GM23338 (cell line): ENCODE measurements around the gene HEBP1. TPM values are rescaled to one million over a fixed set of nuclear protein-coding genes. Genes with fewer than 3 reads are reported as not detected.
A peak's percentile ranks its signal among the peaks of the same experiment; 100 is the strongest.

Source experiments
- ATAC-seq: fragments of 200-7000 bp; cut with Tn5 transposase; 3 replicates; pipeline ENCODE4 v1.9.1; 2020
- DNase-seq: peaks from one replicate; pipeline ENCODE4 v3.0.0-alpha.2; 2015; ENCODE audit warnings: low spot score
- H2AFZ ChIP-seq: fragments of 200-600 bp; sonication (generic); 2 replicates; pipeline ENCODE4 v1.8.0; 2016; ENCODE audit warnings: antibody characterized with exemption, mild to moderate bottlenecking, moderate library complexity
- H3F3A ChIP-seq: fragments of 200-600 bp; sonication (generic); replicated peaks from 2 replicates; pipeline ENCODE4 v1.8.0; 2017; ENCODE audit warnings: antibody characterized with exemption, mixed run types, low read depth
- H3K27ac ChIP-seq: fragments of 200-600 bp; sonication (generic); 2 replicates; pipeline ENCODE4 v1.6.1; 2016; ENCODE audit warnings: low read depth
- H3K27me3 ChIP-seq: fragments of 200-600 bp; sonication (generic); 2 replicates; pipeline ENCODE4 v1.8.0; 2016; ENCODE audit warnings: mild to moderate bottlenecking, mixed run types, moderate library complexity; ENCODE audit not compliant: insufficient read depth
- H3K36me3 ChIP-seq: fragments of 200-600 bp; sonication (generic); 2 replicates; pipeline ENCODE4 v1.8.0; 2016; ENCODE audit warnings: mild to moderate bottlenecking; ENCODE audit not compliant: insufficient read depth
- H3K4me1 ChIP-seq: fragments of 200-600 bp; sonication (generic); 2 replicates; pipeline ENCODE4 v1.8.0; 2016; ENCODE audit warnings: mild to moderate bottlenecking, moderate library complexity; ENCODE audit not compliant: insufficient read depth
- H3K4me2 ChIP-seq: fragments of 200-600 bp; sonication (generic); 2 replicates; pipeline ENCODE4 v1.7.1; 2017; ENCODE audit warnings: mixed run types
- H3K4me3 ChIP-seq: fragments of 200-600 bp; sonication (generic); 2 replicates; pipeline ENCODE4 v1.6.1; 2016; ENCODE audit warnings: mixed run types
- H3K79me2 ChIP-seq: fragments of 200-600 bp; sonication (generic); replicated peaks from 2 replicates; pipeline ENCODE4 v1.8.0; 2017; ENCODE audit warnings: mild to moderate bottlenecking; ENCODE audit not compliant: insufficient read depth
- H3K9me2 ChIP-seq: fragments of 200-600 bp; sonication (generic); 2 replicates; pipeline ENCODE4 v1.8.0; 2017; ENCODE audit not compliant: insufficient read depth
- H4K20me1 ChIP-seq: fragments of 200-600 bp; sonication (generic); replicated peaks from 2 replicates; pipeline ENCODE4 v1.8.0; 2017; ENCODE audit warnings: mild to moderate bottlenecking; ENCODE audit not compliant: insufficient read depth
- H3K27ac Mint-ChIP-seq: 2 replicates; pipeline ENCODE4 v1.8.0; 2020; ENCODE audit warnings: inconsistent platforms, mild to moderate bottlenecking, moderate library complexity, mixed read lengths
- H3K27me3 Mint-ChIP-seq: 3 replicates; pipeline ENCODE4 v1.8.0; 2022; ENCODE audit warnings: low read depth, mild to moderate bottlenecking, moderate library complexity, mixed read lengths, inconsistent platforms; ENCODE audit not compliant: insufficient read depth, poor library complexity
- H3K36me3 Mint-ChIP-seq: 3 replicates; pipeline ENCODE4 v1.8.0; 2021; ENCODE audit warnings: low read depth, mild to moderate bottlenecking, inconsistent platforms, moderate library complexity, mixed read lengths
- H3K4me1 Mint-ChIP-seq: 3 replicates; pipeline ENCODE4 v1.8.0; 2020; ENCODE audit warnings: mild to moderate bottlenecking, inconsistent platforms, mixed read lengths
- H3K4me3 Mint-ChIP-seq: 3 replicates; pipeline ENCODE4 v1.8.0; 2021; ENCODE audit warnings: moderate library complexity, mild to moderate bottlenecking, inconsistent platforms, mixed read lengths
- H3K9me3 Mint-ChIP-seq: 3 replicates; pipeline ENCODE4 v1.8.0; 2020; ENCODE audit warnings: moderate library complexity, mild to moderate bottlenecking, inconsistent platforms, mixed read lengths
- CREB1 ChIP-seq: fragments of 250-450 bp; sonication (Bioruptor Pico); IDR thresholded peaks from 2 replicates; pipeline ENCODE4 v1.5.0; 2020; ENCODE audit warnings: low read depth, mild to moderate bottlenecking, moderate library complexity
- EZH2 ChIP-seq: fragments of 200-600 bp; sonication (generic); IDR thresholded peaks from one replicate; pipeline ENCODE4 v1.8.0; 2017; ENCODE audit warnings: antibody characterized with exemption, mild to moderate bottlenecking, low read depth; ENCODE audit not compliant: unreplicated experiment
- ZNF331 ChIP-seq: fragments of 250-450 bp; sonication (Bioruptor Pico); IDR thresholded peaks from 2 replicates; pipeline ENCODE4 v1.5.0; 2020; ENCODE audit warnings: low read depth, mild to moderate bottlenecking, moderate library complexity
- polyA plus RNA-seq: library from polyadenylated mRNA; unstranded; fragments of >200 nt; fragmentation: Nextera tagmentation; extraction: Ambion mirVana; gene quantifications from 2 replicates; pipeline ENCODE4 v1.2.1, GENCODE V29; 2016
- small RNA-seq: library from RNA; depleted of rRNA; stranded (forward); fragments of <200 nt; gene quantifications from one replicate; pipeline ENCODE3, GENCODE V24; 2014; ENCODE audit warnings: low replicate concordance
- total RNA-seq: library from RNA; depleted of rRNA; stranded (reverse); fragments of >200 nt; shearing (Covaris generic); gene quantifications from 2 replicates; pipeline ENCODE4 v1.2.3, GENCODE V29; 2014; rRNA removed
- TF ChIP-seq, protein P1 (sequence below): fragments of 250-450 bp; sonication (Bioruptor Pico); IDR thresholded peaks from 2 replicates; pipeline ENCODE4 v1.5.0; 2020; ENCODE audit warnings: mild to moderate bottlenecking, moderate library complexity
- TF ChIP-seq, protein P2 (sequence below), 2 experiments: fragments of 200-600 bp in 1 of 2; sonication (generic) in 1 of 2; conservative IDR thresholded peaks; 2 replicates each; pipeline versions ENCODE4 v1.5.1 to v1.6.1; 2016 to 2017; ENCODE audit warnings: antibody characterized with exemption in 2 of 2, low read depth in 2 of 2, mild to moderate bottlenecking in 2 of 2, moderate library complexity in 1 of 2

HEBP1 gene
- total and polyA plus RNA-seq, 2 experiments from 2014 or later: 25.2 to 45.1 TPM

DNA sequence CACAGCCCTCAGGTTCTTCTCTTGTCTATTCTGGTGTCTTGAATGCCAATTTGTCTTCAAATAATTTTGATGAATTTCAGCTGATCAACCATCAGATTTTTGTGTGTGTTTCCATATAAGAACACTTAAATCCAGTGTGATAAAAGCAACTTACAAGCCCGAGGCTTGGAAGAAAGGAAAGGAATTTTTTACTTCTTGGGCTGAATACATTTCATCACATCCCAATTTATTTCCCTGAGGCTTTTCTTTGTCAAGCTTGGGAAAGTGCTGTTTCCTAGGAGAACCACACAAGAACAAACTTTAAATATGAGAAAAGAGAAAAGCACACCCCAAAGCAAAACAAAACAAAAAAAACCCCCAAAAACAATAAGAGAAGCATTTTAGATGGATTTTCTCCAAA, 74.7 kb downstream of the HEBP1 start:
- H4K20me1 ChIP-seq: no peaks in the 10 kb centered on the region
- H3K27me3 ChIP-seq: no peaks in the 10 kb centered on the region
- H3K4me3 Mint-ChIP-seq: no peak overlapping the region
- no peaks in the 10 kb centered on the region for H3K36me3 ChIP-seq
- no peaks in the 10 kb centered on the region for H3K9me3 Mint-ChIP-seq
- DNase-seq (no peak), ATAC-seq (no peak)
- TF ChIP-seq ZNF331 (CRISPR knock-in tag): no peak
- TF ChIP-seq, protein P1, sequence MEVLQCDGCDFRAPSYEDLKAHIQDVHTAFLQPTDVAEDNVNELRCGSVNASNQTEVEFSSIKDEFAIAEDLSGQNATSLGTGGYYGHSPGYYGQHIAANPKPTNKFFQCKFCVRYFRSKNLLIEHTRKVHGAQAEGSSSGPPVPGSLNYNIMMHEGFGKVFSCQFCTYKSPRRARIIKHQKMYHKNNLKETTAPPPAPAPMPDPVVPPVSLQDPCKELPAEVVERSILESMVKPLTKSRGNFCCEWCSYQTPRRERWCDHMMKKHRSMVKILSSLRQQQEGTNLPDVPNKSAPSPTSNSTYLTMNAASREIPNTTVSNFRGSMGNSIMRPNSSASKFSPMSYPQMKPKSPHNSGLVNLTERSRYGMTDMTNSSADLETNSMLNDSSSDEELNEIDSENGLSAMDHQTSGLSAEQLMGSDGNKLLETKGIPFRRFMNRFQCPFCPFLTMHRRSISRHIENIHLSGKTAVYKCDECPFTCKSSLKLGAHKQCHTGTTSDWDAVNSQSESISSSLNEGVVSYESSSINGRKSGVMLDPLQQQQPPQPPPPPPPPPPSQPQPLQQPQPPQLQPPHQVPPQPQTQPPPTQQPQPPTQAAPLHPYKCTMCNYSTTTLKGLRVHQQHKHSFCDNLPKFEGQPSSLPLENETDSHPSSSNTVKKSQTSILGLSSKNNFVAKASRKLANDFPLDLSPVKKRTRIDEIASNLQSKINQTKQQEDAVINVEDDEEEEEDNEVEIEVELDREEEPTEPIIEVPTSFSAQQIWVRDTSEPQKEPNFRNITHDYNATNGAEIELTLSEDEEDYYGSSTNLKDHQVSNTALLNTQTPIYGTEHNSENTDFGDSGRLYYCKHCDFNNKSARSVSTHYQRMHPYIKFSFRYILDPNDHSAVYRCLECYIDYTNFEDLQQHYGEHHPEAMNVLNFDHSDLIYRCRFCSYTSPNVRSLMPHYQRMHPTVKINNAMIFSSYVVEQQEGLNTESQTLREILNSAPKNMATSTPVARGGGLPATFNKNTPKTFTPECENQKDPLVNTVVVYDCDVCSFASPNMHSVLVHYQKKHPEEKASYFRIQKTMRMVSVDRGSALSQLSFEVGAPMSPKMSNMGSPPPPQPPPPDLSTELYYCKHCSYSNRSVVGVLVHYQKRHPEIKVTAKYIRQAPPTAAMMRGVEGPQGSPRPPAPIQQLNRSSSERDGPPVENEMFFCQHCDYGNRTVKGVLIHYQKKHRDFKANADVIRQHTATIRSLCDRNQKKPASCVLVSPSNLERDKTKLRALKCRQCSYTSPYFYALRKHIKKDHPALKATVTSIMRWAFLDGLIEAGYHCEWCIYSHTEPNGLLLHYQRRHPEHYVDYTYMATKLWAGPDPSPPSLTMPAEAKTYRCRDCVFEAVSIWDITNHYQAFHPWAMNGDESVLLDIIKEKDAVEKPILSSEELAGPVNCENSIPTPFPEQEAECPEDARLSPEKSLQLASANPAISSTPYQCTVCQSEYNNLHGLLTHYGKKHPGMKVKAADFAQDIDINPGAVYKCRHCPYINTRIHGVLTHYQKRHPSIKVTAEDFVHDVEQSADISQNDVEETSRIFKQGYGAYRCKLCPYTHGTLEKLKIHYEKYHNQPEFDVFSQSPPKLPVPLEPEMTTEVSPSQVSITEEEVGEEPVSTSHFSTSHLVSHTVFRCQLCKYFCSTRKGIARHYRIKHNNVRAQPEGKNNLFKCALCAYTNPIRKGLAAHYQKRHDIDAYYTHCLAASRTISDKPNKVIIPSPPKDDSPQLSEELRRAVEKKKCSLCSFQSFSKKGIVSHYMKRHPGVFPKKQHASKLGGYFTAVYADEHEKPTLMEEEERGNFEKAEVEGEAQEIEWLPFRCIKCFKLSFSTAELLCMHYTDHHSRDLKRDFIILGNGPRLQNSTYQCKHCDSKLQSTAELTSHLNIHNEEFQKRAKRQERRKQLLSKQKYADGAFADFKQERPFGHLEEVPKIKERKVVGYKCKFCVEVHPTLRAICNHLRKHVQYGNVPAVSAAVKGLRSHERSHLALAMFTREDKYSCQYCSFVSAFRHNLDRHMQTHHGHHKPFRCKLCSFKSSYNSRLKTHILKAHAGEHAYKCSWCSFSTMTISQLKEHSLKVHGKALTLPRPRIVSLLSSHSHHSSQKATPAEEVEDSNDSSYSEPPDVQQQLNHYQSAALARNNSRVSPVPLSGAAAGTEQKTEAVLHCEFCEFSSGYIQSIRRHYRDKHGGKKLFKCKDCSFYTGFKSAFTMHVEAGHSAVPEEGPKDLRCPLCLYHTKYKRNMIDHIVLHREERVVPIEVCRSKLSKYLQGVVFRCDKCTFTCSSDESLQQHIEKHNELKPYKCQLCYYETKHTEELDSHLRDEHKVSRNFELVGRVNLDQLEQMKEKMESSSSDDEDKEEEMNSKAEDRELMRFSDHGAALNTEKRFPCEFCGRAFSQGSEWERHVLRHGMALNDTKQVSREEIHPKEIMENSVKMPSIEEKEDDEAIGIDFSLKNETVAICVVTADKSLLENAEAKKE (CRISPR knock-in tag): no peak
- no peak for TF ChIP-seq EZH2
- TF ChIP-seq CREB1 (CRISPR knock-in tag): no peak
- TF ChIP-seq, protein P2, sequence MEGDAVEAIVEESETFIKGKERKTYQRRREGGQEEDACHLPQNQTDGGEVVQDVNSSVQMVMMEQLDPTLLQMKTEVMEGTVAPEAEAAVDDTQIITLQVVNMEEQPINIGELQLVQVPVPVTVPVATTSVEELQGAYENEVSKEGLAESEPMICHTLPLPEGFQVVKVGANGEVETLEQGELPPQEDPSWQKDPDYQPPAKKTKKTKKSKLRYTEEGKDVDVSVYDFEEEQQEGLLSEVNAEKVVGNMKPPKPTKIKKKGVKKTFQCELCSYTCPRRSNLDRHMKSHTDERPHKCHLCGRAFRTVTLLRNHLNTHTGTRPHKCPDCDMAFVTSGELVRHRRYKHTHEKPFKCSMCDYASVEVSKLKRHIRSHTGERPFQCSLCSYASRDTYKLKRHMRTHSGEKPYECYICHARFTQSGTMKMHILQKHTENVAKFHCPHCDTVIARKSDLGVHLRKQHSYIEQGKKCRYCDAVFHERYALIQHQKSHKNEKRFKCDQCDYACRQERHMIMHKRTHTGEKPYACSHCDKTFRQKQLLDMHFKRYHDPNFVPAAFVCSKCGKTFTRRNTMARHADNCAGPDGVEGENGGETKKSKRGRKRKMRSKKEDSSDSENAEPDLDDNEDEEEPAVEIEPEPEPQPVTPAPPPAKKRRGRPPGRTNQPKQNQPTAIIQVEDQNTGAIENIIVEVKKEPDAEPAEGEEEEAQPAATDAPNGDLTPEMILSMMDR (conservative IDR thresholded peaks at IDR 0.05; ENCODE audit: low read depth in 2 of 2): no peak
- H3F3A ChIP-seq: 0 out of 2 replicates have a peak, but pooled peaks cover 4% of the 10 kb centered on the region
- peaks cover 8% of the 10 kb centered on the region for H3K4me1 ChIP-seq
- H3K4me2 ChIP-seq: no peak overlapping the region
- no peaks in the 10 kb centered on the region for H3K9me2 ChIP-seq
- no peak overlapping the region for H3K27ac ChIP-seq
- H3K36me3 Mint-ChIP-seq: peaks cover 1% of the 10 kb centered on the region; the same call in 1 of the 3 replicates
- H3K27me3 Mint-ChIP-seq: peaks cover 4% of the 10 kb centered on the region
- H2AFZ ChIP-seq: peak overlapping the region; percentile 69; the same call in 1 of the 2 replicates
- no peak overlapping the region for H3K4me3 ChIP-seq
- H3K79me2 ChIP-seq: no peaks in the 10 kb centered on the region
- peaks cover 10% of the 10 kb centered on the region for H3K4me1 Mint-ChIP-seq
- H3K27ac Mint-ChIP-seq: no peak overlapping the region

Small RNA genes within 50 kb of the gene (small RNA-seq; reads per million reads assigned to genes)
- 3.3 reads per million, percentile 89 among the genes with 10 or more reads in this experiment for gene RF00604

Other genes with a start within 250 kb of the HEBP1 start
- 0.43 and 0.94 TPM in 2 replicates for gene APOLD1, start 214.6 kb downstream of the HEBP1 start, total RNA-seq
- gene APOLD1, start 214.6 kb downstream of the HEBP1 start, polyA plus RNA-seq: 1.8 TPM in 2 replicates
- 90.8 and 98.0 TPM in 2 replicates for gene DDX47, start 186.9 kb downstream of the HEBP1 start, total RNA-seq
- gene DDX47, start 186.9 kb downstream of the HEBP1 start, polyA plus RNA-seq: 41.6 and 54.0 TPM in 2 replicates
- 0.38 and 1.0 TPM in 2 replicates for gene GPRC5A, start 108.7 kb downstream of the HEBP1 start, total RNA-seq
- gene GPRC5A, start 108.7 kb downstream of the HEBP1 start, polyA plus RNA-seq: 0.16 and 0.21 TPM in 2 replicates
- not detected in 2 replicates for gene GPRC5D, start 48.1 kb downstream of the HEBP1 start, total RNA-seq
- gene GPRC5D, start 48.1 kb downstream of the HEBP1 start, polyA plus RNA-seq: not detected in 2 replicates
- 20.1 and 21.1 TPM in 2 replicates for gene FAM234B, start 44.1 kb upstream of the HEBP1 start, total RNA-seq
- 9.5 TPM in 2 replicates for gene FAM234B, start 44.1 kb upstream of the HEBP1 start, polyA plus RNA-seq
- 0.17 and 1.0 TPM in 2 replicates for gene GSG1, start 103.4 kb upstream of the HEBP1 start, total RNA-seq
- gene GSG1, start 103.4 kb upstream of the HEBP1 start, polyA plus RNA-seq: 0.63 and 1.5 TPM in 2 replicates
- 0.07 TPM in 1 of 2 replicates, not detected in the other for gene EMP1, start 196.5 kb upstream of the HEBP1 start, total RNA-seq
- gene EMP1, start 196.5 kb upstream of the HEBP1 start, polyA plus RNA-seq: 0.39 and 1.1 TPM in 2 replicates